Thyroid gland (tissue), 4 donors: ENCODE data around the gene UMODL1. TPM values are rescaled to one million over a fixed set of nuclear protein-coding genes. Genes with fewer than 3 reads are reported as not detected.
A peak's percentile ranks its signal among the peaks of the same experiment; 100 is the strongest.

Source experiments
- DNase-seq, 2 donors: peaks; one replicate each; pipeline ENCODE4 v3.0.0-alpha.2; 2019
- H3K27ac ChIP-seq, 3 donors: fragments of 200-600 bp; sonication (generic); 1 replicate in 2 of 3; 2 replicates in 1 of 3; pipeline ENCODE4 v1.5.1; 2016 to 2019; ENCODE audit warnings: mild to moderate bottlenecking in 1 of 3, moderate library complexity in 1 of 3
- H3K27me3 ChIP-seq: fragments of 200-600 bp; sonication (generic); one replicate; pipeline ENCODE4 v1.5.1; 2019
- H3K36me3 ChIP-seq, 2 donors: fragments of 200-600 bp; sonication (generic); one replicate each; pipeline ENCODE4 v1.5.1; 2016 to 2019
- H3K4me1 ChIP-seq, 2 donors: fragments of 200-600 bp; sonication (generic); one replicate each; pipeline ENCODE4 v1.5.1; 2017 to 2019
- H3K4me3 ChIP-seq, 3 donors: fragments of 200-600 bp; sonication (generic); replicated peaks in 1 of 3; 1 replicate in 2 of 3; 2 replicates in 1 of 3; pipeline ENCODE4 v1.5.1; 2016; ENCODE audit warnings: mild to moderate bottlenecking in 1 of 3
- H3K9me3 ChIP-seq: fragments of 200-600 bp; sonication (generic); one replicate; pipeline ENCODE4 v1.5.1; 2017
- CTCF ChIP-seq, 6 experiments: fragments of 200-600 bp in 3 of 6; fragments of 450-650 bp in 3 of 6; sonication (generic) in 3 of 6; IDR thresholded peaks; one replicate each; pipeline ENCODE4 v1.5.1; 2016 to 2019; ENCODE audit warnings: antibody characterized with exemption in 6 of 6, mild to moderate bottlenecking in 2 of 6, inconsistent platforms in 1 of 6, moderate library complexity in 1 of 6
- POLR2A ChIP-seq, 2 donors: fragments of 450-650 bp; IDR thresholded peaks; one replicate each; pipeline ENCODE4 v1.6.1; 2017; ENCODE audit warnings: antibody characterized with exemption in 2 of 2, mild to moderate bottlenecking in 2 of 2, moderate library complexity in 1 of 2
- WGBS, 2 donors: methylation state at CpG; one replicate each; pipeline ENCODE4 v1.1.5; 2017; 5-methylcytosine and 5-hydroxymethylcytosine counted together
- intact Hi-C: fragments of 100-400 bp; cut with DNase I; formaldehyde crosslinking; loops from one replicate; pipeline ENCODE4 v1.15.1; 2023
- total RNA-seq, 4 donors: library from RNA; depleted of rRNA; stranded (reverse); fragments of >200 nt; gene quantifications; one replicate each; pipeline ENCODE4 v1.2.3, GENCODE V29; 2016

Gene UMODL1
- total RNA-seq, 4 donors from 2014 or later, result not detected

DNA sequence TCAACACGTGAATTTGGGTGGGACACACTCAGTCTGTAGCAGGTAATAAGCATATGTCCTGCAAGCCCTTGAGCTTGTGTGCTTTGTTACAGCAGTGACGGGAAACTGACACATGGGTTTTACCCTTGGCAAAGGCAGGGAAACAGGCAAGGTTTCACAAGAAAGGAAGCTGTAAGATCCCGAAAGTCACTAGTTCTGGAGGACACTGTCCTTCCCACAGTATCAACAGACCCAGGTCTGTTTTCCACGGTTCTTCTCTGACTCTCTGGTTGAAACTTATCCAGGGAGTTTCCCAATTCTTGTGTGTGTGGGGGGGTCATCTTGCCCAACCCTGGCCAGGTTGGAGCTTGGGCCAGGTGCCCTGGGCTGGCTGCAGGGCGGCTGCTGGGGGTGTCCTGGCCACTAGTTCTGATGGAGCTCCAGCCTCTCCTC, 31.6 kb upstream of the UMODL1 start:
- no peak for TF ChIP-seq POLR2A (IDR thresholded peaks at IDR 0.05)
- TF ChIP-seq CTCF (IDR thresholded peaks at IDR 0.05), result no peak
- Histone ChIP-seq H3K27ac (no peak overlapping the region), H3K4me1 (peaks cover 0 to 13% of the 10 kb centered on the region in 2 donors), H3K36me3 (no peaks in the 10 kb centered on the region), H3K4me3 (no peak overlapping the region), H3K27me3 (no peaks in the 10 kb centered on the region), H3K9me3 (no peaks in the 10 kb centered on the region)
- intact Hi-C loops, result no loop called here
- DNase-seq, result peak in 1 of 2 donors; percentile 10
- WGBS, 2 donors, result 53 to 56% methylated on average over 4 to 5 of the region's 5 CpGs

DNA sequence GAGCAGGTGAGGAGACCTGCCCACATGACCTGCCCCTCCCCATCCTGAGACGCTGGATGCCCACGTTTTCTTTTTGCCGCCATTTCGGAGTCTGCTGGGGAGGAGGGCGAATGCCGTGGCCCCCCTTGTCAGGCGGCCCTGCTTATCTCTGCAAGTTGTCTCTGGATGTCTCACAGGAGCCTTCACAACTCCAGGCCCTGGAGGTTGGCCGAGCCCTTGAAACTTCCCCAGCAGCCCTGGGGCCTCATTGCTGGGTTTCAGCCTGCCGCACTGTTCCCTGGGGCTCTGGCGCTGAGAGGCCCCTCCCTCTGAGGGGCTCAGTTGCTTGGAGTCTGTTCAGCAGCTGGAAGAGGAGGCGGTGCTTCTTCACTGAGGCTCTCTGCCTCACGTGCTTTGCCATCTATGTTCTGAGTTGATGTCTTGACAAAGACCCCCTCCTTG, 31.2 kb upstream of the UMODL1 start:
- Histone ChIP-seq H3K9me3 (no peaks in the 10 kb centered on the region), H3K36me3 (no peaks in the 10 kb centered on the region), H3K4me1 (peaks cover 0 to 14% of the 10 kb centered on the region in 2 donors), H3K27ac (no peak overlapping the region), H3K4me3 (no peak overlapping the region), H3K27me3 (no peaks in the 10 kb centered on the region)
- TF ChIP-seq CTCF (IDR thresholded peaks at IDR 0.05) (no peak), POLR2A (IDR thresholded peaks at IDR 0.05) (no peak)
- WGBS, 2 donors, result 56 to 63% methylated on average over 9 to 12 of the region's 12 CpGs
- DNase-seq, result no peak
- intact Hi-C loops, result no loop called here

- Histone ChIP-seq H3K4me3 (no peak overlapping the region), H3K27ac (no peak overlapping the region), H3K4me1 (peaks cover 0 to 17% of the 10 kb centered on the region in 2 donors), H3K27me3 (no peaks in the 10 kb centered on the region), H3K9me3 (no peaks in the 10 kb centered on the region), H3K36me3 (no peaks in the 10 kb centered on the region)
- TF ChIP-seq CTCF (IDR thresholded peaks at IDR 0.05) (no peak), POLR2A (IDR thresholded peaks at IDR 0.05) (no peak)
- intact Hi-C loops, result no loop called here
- DNase-seq, result no peak
- WGBS, 2 donors, result 82 to 90% methylated on average over 18 of the region's 18 CpGs
Observed at GRCh38 chr21:42040411-42041180, 30.5 kb upstream of the UMODL1 start.

- Histone ChIP-seq H3K4me3 (no peak overlapping the region), H3K27ac (no peak overlapping the region), H3K27me3 (no peaks in the 10 kb centered on the region), H3K9me3 (no peaks in the 10 kb centered on the region), H3K36me3 (no peaks in the 10 kb centered on the region), H3K4me1 (peaks cover 0 to 17% of the 10 kb centered on the region in 2 donors)
- TF ChIP-seq POLR2A (IDR thresholded peaks at IDR 0.05) (no peak), CTCF (IDR thresholded peaks at IDR 0.05) (no peak)
- no peak for DNase-seq
- intact Hi-C loops, result no loop called here
- 91 to 97% methylated on average over 7 of the region's 7 CpGs for WGBS, 2 donors
Observed at GRCh38 chr21:42041246-42041645, 29.9 kb upstream of the UMODL1 start.

DNA sequence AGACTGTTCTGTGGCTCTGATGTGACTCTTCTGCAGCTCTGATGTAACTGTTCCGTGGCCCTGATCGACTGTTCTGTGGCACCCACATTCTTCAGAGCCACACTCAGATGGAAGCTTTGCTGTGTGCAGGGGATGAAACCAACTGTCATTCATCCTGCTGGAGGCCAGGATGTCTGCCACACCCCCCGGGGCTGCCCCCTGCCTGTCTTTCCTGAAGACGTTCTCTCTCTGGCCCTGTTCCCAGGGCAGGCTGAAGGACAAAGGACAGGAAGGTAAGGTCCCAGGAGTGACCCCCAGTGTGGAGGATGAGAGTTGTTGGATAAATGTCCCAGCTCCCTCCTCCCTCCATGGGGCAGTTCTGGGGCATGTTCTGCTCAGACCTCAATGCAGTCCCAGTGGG, 29.4 kb upstream of the UMODL1 start:
- intact Hi-C loops, result no loop called here
- H3K36me3 ChIP-seq, result no peaks in the 10 kb centered on the region
- H3K27me3 ChIP-seq, result no peaks in the 10 kb centered on the region
- H3K4me1 ChIP-seq, result peaks cover 0 to 17% of the 10 kb centered on the region in 2 donors
- no peak overlapping the region for H3K4me3 ChIP-seq
- 53 to 82% methylated on average over 4 of the region's 4 CpGs for WGBS, 2 donors
- DNase-seq, result no peak
- no peak overlapping the region for H3K27ac ChIP-seq
- TF ChIP-seq CTCF (IDR thresholded peaks at IDR 0.05) (no peak), POLR2A (IDR thresholded peaks at IDR 0.05) (no peak)
- H3K9me3 ChIP-seq, result no peaks in the 10 kb centered on the region
